IMR-90 (cell line): ENCODE data around the gene NUPR1. TPM values are rescaled to one million over a fixed set of nuclear protein-coding genes. Genes with fewer than 3 reads are reported as not detected.

Source experiments
- ATAC-seq: fragments of 200-7000 bp; cut with Tn5 transposase; 2 replicates; pipeline ENCODE4 v1.9.1; 2020; ENCODE audit warnings: low read depth, mild to moderate bottlenecking, moderate library complexity
- BruUV-seq: library from RNA; stranded (reverse); fragments of 400-500 nt; replicated peaks from 2 replicates; lab custom pipeline; 2021; lab: Mats Ljungman, UMichigan
- CTCF ChIA-PET: fragments of 300-600 bp; formaldehyde crosslinking; extraction: SDS; loops from one replicate; lab custom pipeline; 2021; ENCODE audit warnings: antibody characterized with exemption; lab: Yijun Ruan, JAX
- POLR2A ChIA-PET: fragments of 300-600 bp; sonication (Branson Sonifier 250); formaldehyde crosslinking; loops from one replicate; lab custom pipeline; 2022; ENCODE audit warnings: antibody characterized with exemption; ENCODE audit not compliant: unreplicated experiment; lab: Charles Lee
- DNase-seq: peaks from one replicate; pipeline ENCODE4 v3.0.0; 2013
- H2AFZ ChIP-seq: replicated peaks from 2 replicates; pipeline ENCODE3; 2013; ENCODE audit warnings: low read length, mild to moderate bottlenecking; ENCODE audit not compliant: poor library complexity
- H2AK5ac ChIP-seq: 2 replicates; pipeline ENCODE4 v1.6.1; 2013; ENCODE audit warnings: low read depth, low read length, inconsistent platforms
- H2AK9ac ChIP-seq: replicated peaks from 2 replicates; pipeline ENCODE3; 2013; ENCODE audit warnings: mild to moderate bottlenecking, low read depth, low read length, moderate library complexity; ENCODE audit not compliant: poor library complexity
- H2BK120ac ChIP-seq: 2 replicates; pipeline ENCODE4 v1.6.1; 2013; ENCODE audit warnings: low read depth, low read length, inconsistent platforms
- H2BK15ac ChIP-seq: 3 replicates; pipeline ENCODE4 v1.6.1; 2013; ENCODE audit warnings: low read depth, low read length, inconsistent platforms
- H2BK20ac ChIP-seq: 2 replicates; pipeline ENCODE4 v1.6.1; 2013; ENCODE audit warnings: low read depth, mild to moderate bottlenecking, inconsistent platforms, low read length, moderate library complexity
- H2BK5ac ChIP-seq: 2 replicates; pipeline ENCODE4 v1.6.1; 2013; ENCODE audit warnings: mild to moderate bottlenecking, low read depth, low read length, inconsistent platforms; ENCODE audit not compliant: poor library complexity, severe bottlenecking
- H3K14ac ChIP-seq: replicated peaks from 2 replicates; pipeline ENCODE4 v1.6.1; 2013; ENCODE audit warnings: low read depth, low read length, inconsistent platforms
- H3K18ac ChIP-seq: 2 replicates; pipeline ENCODE4 v1.6.1; 2013; ENCODE audit warnings: low read depth, low read length, control low read depth
- H3K23ac ChIP-seq: 2 replicates; pipeline ENCODE4 v1.6.1; 2013; ENCODE audit warnings: low read depth, low read length, inconsistent platforms
- H3K27ac ChIP-seq: 2 replicates; pipeline ENCODE4 v1.5.1; 2013; ENCODE audit warnings: mild to moderate bottlenecking, control low read depth, low read length; ENCODE audit not compliant: insufficient read depth
- H3K27me3 ChIP-seq: 2 replicates; pipeline ENCODE4 v1.6.1; 2013; ENCODE audit warnings: low read length; ENCODE audit not compliant: control insufficient read depth, insufficient read depth
- H3K36me3 ChIP-seq: 2 replicates; pipeline ENCODE4 v1.6.1; 2013; ENCODE audit warnings: low read length, mixed read lengths; ENCODE audit not compliant: control insufficient read depth, insufficient read depth
- H3K4ac ChIP-seq: 2 replicates; pipeline ENCODE4 v1.6.1; 2013; ENCODE audit warnings: low read depth, low read length, inconsistent platforms
- H3K4me1 ChIP-seq: 2 replicates; pipeline ENCODE4 v1.6.1; 2013; ENCODE audit warnings: low read length, mixed read lengths; ENCODE audit not compliant: control insufficient read depth, insufficient read depth
- H3K4me2 ChIP-seq: 2 replicates; pipeline ENCODE4 v1.6.1; 2013; ENCODE audit warnings: low read depth, mild to moderate bottlenecking, control low read depth, low read length, moderate library complexity
- H3K4me3 ChIP-seq: 2 replicates; pipeline ENCODE4 v1.5.1; 2013; ENCODE audit warnings: low read depth, mild to moderate bottlenecking, control low read depth, low read length, moderate library complexity; ENCODE audit not compliant: insufficient read depth
- H3K56ac ChIP-seq: 2 replicates; pipeline ENCODE4 v1.6.1; 2013; ENCODE audit warnings: low read length, inconsistent platforms; ENCODE audit not compliant: insufficient read depth; ENCODE audit errors: extremely low read depth
- H3K79me1 ChIP-seq, 2 experiments: 2 replicates each; pipeline ENCODE4 v1.6.1; 2013; ENCODE audit warnings: low read length in 2 of 2, inconsistent platforms in 1 of 2, low read depth in 1 of 2
- H3K9ac ChIP-seq: 2 replicates; pipeline ENCODE4 v1.6.1; 2013; ENCODE audit warnings: low read depth, low read length, control low read depth
- H3K9me1 ChIP-seq: 2 replicates; pipeline ENCODE4 v1.6.1; 2013; ENCODE audit warnings: low read length, inconsistent platforms; ENCODE audit not compliant: insufficient read depth
- H3K9me3 ChIP-seq: 2 replicates; pipeline ENCODE4 v1.6.1; 2013; ENCODE audit warnings: low read length; ENCODE audit not compliant: control insufficient read depth, insufficient read depth
- H4K20me1 ChIP-seq: 2 replicates; pipeline ENCODE4 v1.6.1; 2013; ENCODE audit warnings: low read length, inconsistent platforms; ENCODE audit not compliant: insufficient read depth
- H4K5ac ChIP-seq: 2 replicates; pipeline ENCODE4 v1.6.1; 2013; ENCODE audit warnings: mild to moderate bottlenecking, low read depth, low read length, control low read depth
- H4K8ac ChIP-seq, 2 experiments: 2 replicates each; pipeline ENCODE4 v1.6.1; 2013; ENCODE audit warnings: low read depth in 2 of 2, low read length in 2 of 2, control low read depth in 1 of 2, inconsistent platforms in 1 of 2
- H4K91ac ChIP-seq: 2 replicates; pipeline ENCODE4 v1.6.1; 2013; ENCODE audit warnings: low read depth, low read length, inconsistent platforms; ENCODE audit not compliant: insufficient read depth
- BHLHE40 ChIP-seq: fragments of 150-350 bp; IDR thresholded peaks from 2 replicates; pipeline ENCODE4 v1.6.1; 2016; ENCODE audit warnings: mild to moderate bottlenecking, low read depth, low read length
- CHD1 ChIP-seq: IDR thresholded peaks from 2 replicates; pipeline ENCODE4 v1.6.1; 2012; ENCODE audit warnings: low read depth, low read length, improper control_type of control experiment
- MAFK ChIP-seq: IDR thresholded peaks from 2 replicates; pipeline ENCODE4 v1.6.1; 2012; ENCODE audit warnings: low read depth, low read length, improper control_type of control experiment
- MXI1 ChIP-seq: IDR thresholded peaks from 2 replicates; pipeline ENCODE4 v1.6.1; 2012; ENCODE audit warnings: low read depth, mild to moderate bottlenecking, low read length, moderate library complexity, borderline replicate concordance
- NFE2L2 ChIP-seq: fragments of 150-350 bp; IDR thresholded peaks from 2 replicates; pipeline ENCODE4 v1.6.1; 2016; ENCODE audit warnings: low read depth, mild to moderate bottlenecking, low read length
- RCOR1 ChIP-seq: IDR thresholded peaks from 2 replicates; pipeline ENCODE4 v1.6.1; 2012; ENCODE audit warnings: mild to moderate bottlenecking, low read length, improper control_type of control experiment; ENCODE audit not compliant: insufficient replicate concordance
- WGBS, 2 experiments: methylation state at CpG; one replicate each; pipeline versions ENCODE4 v1.1.5 to v1.1.7; 2013; ENCODE audit warnings: missing lambda C conversion rate in 2 of 2; ENCODE audit not compliant: insufficient read length in 1 of 2; ENCODE audit errors: extremely low coverage in 2 of 2; 5-methylcytosine and 5-hydroxymethylcytosine counted together
- dilution Hi-C: fragments of 300-500 bp; cut with HindIII; formaldehyde crosslinking; loops from one replicate; pipeline ENCODE4 v1.14.3; 2018; ENCODE audit warnings: low sequenced_read_pairs; ENCODE audit not compliant: unreplicated experiment
- in situ Hi-C: fragments of 300-500 bp; cut with MboI; formaldehyde crosslinking; loops from 3 replicates; pipeline ENCODE4 v1.14.3; 2019; ENCODE audit warnings: low sequenced_read_pairs, inconsistent platforms, mixed read lengths
- intact Hi-C: fragments of 100-400 bp; cut with micrococcal nuclease; formaldehyde crosslinking; loops from 2 replicates; pipeline ENCODE4 v1.10.0; 2022
- polyA plus RNA-seq, 3 experiments: library from polyadenylated mRNA; depleted of rRNA; stranded (reverse); fragments of >200 nt; gene quantifications; 2 replicates each; pipeline ENCODE4 v1.2.3, GENCODE V29; 2012; ENCODE audit warnings: low replicate concordance in 1 of 3
- total RNA-seq: library from RNA; depleted of rRNA; stranded (reverse); fragments of >200 nt; gene quantifications from 2 replicates; pipeline ENCODE4 v1.2.3, GENCODE V29; 2012
- TF ChIP-seq, protein P1 (sequence below): fragments of 150-350 bp; IDR thresholded peaks from 2 replicates; pipeline ENCODE4 v1.6.1; 2016; ENCODE audit warnings: low read depth, mild to moderate bottlenecking, low read length, moderate library complexity, borderline replicate concordance
- TF ChIP-seq, protein P2 (sequence below): fragments of 150-350 bp; IDR thresholded peaks from 2 replicates; pipeline ENCODE4 v1.6.1; 2017; ENCODE audit warnings: mild to moderate bottlenecking, antibody characterized with exemption, low read length, low read depth

NUPR1 gene
- total and polyA plus RNA-seq, 2 of the 4 experiments (the other 2 are of a cell fraction) = 10.2 to 27.9 TPM

DNA sequence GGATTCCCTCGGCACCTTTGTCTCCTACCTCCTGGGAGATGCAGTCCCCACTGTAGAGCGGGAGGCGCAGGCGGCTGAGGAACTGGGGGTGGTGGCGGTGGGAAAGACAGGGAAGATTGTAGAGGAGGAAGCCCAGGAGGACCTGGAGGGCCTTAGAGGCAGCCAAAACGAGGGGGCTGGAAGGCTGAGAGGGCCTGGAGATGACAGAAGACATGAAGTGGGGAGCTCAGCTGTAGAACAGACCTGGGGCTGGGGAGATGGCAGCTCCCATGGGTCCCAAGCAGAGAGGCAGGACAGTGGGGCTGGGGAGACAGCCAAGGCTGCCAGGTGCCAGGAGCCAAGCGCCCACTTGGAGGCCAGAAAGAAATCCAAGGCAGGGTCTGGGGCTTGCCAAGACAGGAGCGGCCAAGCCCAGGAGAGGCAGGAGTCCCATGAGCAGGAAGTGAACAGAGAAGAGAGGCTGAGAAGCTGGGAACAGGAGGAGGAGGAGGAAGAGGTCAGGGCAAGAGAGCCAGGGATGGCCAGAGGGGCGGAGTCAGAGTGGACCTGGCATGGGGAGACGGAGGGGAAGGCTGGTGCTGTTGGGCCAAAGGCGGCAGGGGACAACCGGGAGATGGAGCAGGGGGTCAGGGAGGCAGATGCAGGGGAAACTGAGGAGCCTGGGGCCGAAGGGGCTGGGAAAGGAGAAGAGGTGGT is 43.5 kb downstream of the NUPR1 start:
- in situ Hi-C loops (no loop called here), dilution Hi-C loops (no loop called here), intact Hi-C loops (no loop called here)
- Histone ChIP-seq H3K9ac (no peak overlapping the region), H2BK15ac (no peak overlapping the region), H3K4me1 (no peaks in the 10 kb centered on the region), H2AFZ (peak overlapping the region; percentile 61), H4K20me1 (no peaks in the 10 kb centered on the region), H3K79me1 (peaks cover 0 to 13% of the 10 kb centered on the region in 2 experiments; a peak in 3 of 4 replicates), H2BK20ac (no peak overlapping the region), H2AK5ac (no peak overlapping the region), H3K27ac (no peak overlapping the region), H3K18ac (no peak overlapping the region), H2BK5ac (no peak overlapping the region), H2AK9ac (no peak overlapping the region), H3K56ac (no peak overlapping the region), H4K5ac (no peak overlapping the region), H4K91ac (no peak overlapping the region), H3K9me3 (no peaks in the 10 kb centered on the region), H3K4me2 (no peak overlapping the region), H3K9me1 (no peaks in the 10 kb centered on the region), H3K36me3 (no peaks in the 10 kb centered on the region), H4K8ac (no peak overlapping the region), H2BK120ac (no peak overlapping the region), H3K27me3 (peaks cover 16% of the 10 kb centered on the region), H3K4ac (no peak overlapping the region), H3K4me3 (no peak overlapping the region), H3K14ac (no peak overlapping the region), H3K23ac (no peak overlapping the region)
- ChIA-PET CTCF (no interaction called here), POLR2A (no interaction called here)
- TF ChIP-seq NFE2L2 (no peak), BHLHE40 (no peak), MXI1 (no peak), CHD1 (no peak), RCOR1 (no peak), MAFK (no peak)
- TF ChIP-seq, protein P1, sequence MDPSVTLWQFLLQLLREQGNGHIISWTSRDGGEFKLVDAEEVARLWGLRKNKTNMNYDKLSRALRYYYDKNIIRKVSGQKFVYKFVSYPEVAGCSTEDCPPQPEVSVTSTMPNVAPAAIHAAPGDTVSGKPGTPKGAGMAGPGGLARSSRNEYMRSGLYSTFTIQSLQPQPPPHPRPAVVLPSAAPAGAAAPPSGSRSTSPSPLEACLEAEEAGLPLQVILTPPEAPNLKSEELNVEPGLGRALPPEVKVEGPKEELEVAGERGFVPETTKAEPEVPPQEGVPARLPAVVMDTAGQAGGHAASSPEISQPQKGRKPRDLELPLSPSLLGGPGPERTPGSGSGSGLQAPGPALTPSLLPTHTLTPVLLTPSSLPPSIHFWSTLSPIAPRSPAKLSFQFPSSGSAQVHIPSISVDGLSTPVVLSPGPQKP = no peak
- TF ChIP-seq, protein P2, sequence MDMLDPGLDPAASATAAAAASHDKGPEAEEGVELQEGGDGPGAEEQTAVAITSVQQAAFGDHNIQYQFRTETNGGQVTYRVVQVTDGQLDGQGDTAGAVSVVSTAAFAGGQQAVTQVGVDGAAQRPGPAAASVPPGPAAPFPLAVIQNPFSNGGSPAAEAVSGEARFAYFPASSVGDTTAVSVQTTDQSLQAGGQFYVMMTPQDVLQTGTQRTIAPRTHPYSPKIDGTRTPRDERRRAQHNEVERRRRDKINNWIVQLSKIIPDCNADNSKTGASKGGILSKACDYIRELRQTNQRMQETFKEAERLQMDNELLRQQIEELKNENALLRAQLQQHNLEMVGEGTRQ = no peak
- DNase-seq = no peak
- no peak for ATAC-seq
- WGBS, 2 experiments = 77% methylated on average over 11 of the region's 13 CpGs; no CpG with 5 or more reads in 1 of the 2 experiments
- no TSS peak for BruUV-seq
